H9 (cell line): ENCODE data around the gene MMRN2. TPM values are rescaled to one million over a fixed set of nuclear protein-coding genes. Genes with fewer than 3 reads are reported as not detected.

Source experiments
- DNase-seq: peaks from one replicate; pipeline ENCODE4 v3.0.0-alpha.2; 2017
- H2AFZ ChIP-seq: one replicate; pipeline ENCODE4 v1.6.1; 2013; ENCODE audit warnings: mild to moderate bottlenecking, low read length, control low read depth, moderate library complexity
- H2AK5ac ChIP-seq: 2 replicates; pipeline ENCODE4 v1.6.1; 2013; ENCODE audit warnings: low read length, control low read depth, mixed read lengths; ENCODE audit not compliant: insufficient read length
- H2BK120ac ChIP-seq: one replicate; pipeline ENCODE4 v1.6.1; 2013; ENCODE audit warnings: low read depth, mild to moderate bottlenecking, low read length, control low read depth, inconsistent platforms; ENCODE audit not compliant: poor library complexity, severe bottlenecking
- H2BK12ac ChIP-seq: 2 replicates; pipeline ENCODE4 v1.6.1; 2013; ENCODE audit warnings: low read length, control low read depth, mixed read lengths, low read depth; ENCODE audit not compliant: insufficient read length
- H2BK15ac ChIP-seq: 2 replicates; pipeline ENCODE4 v1.6.1; 2013; ENCODE audit warnings: low read depth, low read length, control low read depth
- H2BK20ac ChIP-seq: one replicate; pipeline ENCODE4 v1.6.1; 2013; ENCODE audit warnings: low read depth, mild to moderate bottlenecking, low read length, control low read depth, inconsistent platforms; ENCODE audit not compliant: poor library complexity, severe bottlenecking
- H2BK5ac ChIP-seq: 2 replicates; pipeline ENCODE4 v1.6.1; 2013; ENCODE audit warnings: low read length, control low read depth, mixed read lengths; ENCODE audit not compliant: insufficient read length
- H3K14ac ChIP-seq: 2 replicates; pipeline ENCODE4 v1.6.1; 2013; ENCODE audit warnings: low read length, control low read depth; ENCODE audit not compliant: insufficient read depth
- H3K18ac ChIP-seq: 2 replicates; pipeline ENCODE4 v1.6.1; 2013; ENCODE audit warnings: low read depth, mild to moderate bottlenecking, mixed read lengths, low read length, control low read depth; ENCODE audit not compliant: insufficient read length
- H3K23ac ChIP-seq: 2 replicates; pipeline ENCODE4 v1.6.1; 2013; ENCODE audit warnings: low read length, control low read depth, mixed read lengths, low read depth; ENCODE audit not compliant: insufficient read length
- H3K23me2 ChIP-seq: 2 replicates; pipeline ENCODE4 v1.6.1; 2013; ENCODE audit warnings: low read depth, mild to moderate bottlenecking, mixed read lengths, low read length, control low read depth; ENCODE audit not compliant: insufficient read length, poor library complexity, severe bottlenecking
- H3K27ac ChIP-seq: 2 replicates; pipeline ENCODE4 v1.5.1; 2013; ENCODE audit warnings: low read length, control low read depth, mixed read lengths, low read depth; ENCODE audit not compliant: insufficient read length
- H3K27me3 ChIP-seq: 2 replicates; pipeline ENCODE4 v1.6.1; 2013; ENCODE audit warnings: low read length, control low read depth, inconsistent platforms; ENCODE audit not compliant: insufficient read depth
- H3K4ac ChIP-seq: 2 replicates; pipeline ENCODE4 v1.6.1; 2013; ENCODE audit warnings: low read depth, mild to moderate bottlenecking, control low read depth, inconsistent platforms, low read length, moderate library complexity
- H3K4me1 ChIP-seq: 2 replicates; pipeline ENCODE4 v1.6.1; 2013; ENCODE audit warnings: low read length, control low read depth, inconsistent platforms; ENCODE audit not compliant: insufficient read depth
- H3K4me2 ChIP-seq: 2 replicates; pipeline ENCODE4 v1.6.1; 2013; ENCODE audit warnings: low read length, control low read depth, mixed read lengths; ENCODE audit not compliant: insufficient read length, insufficient read depth
- H3K56ac ChIP-seq: 2 replicates; pipeline ENCODE4 v1.6.1; 2013; ENCODE audit warnings: low read depth, mild to moderate bottlenecking, mixed read lengths, low read length, control low read depth; ENCODE audit not compliant: insufficient read length
- H3K79me1 ChIP-seq: 2 replicates; pipeline ENCODE4 v1.6.1; 2013; ENCODE audit warnings: low read depth, mild to moderate bottlenecking, moderate library complexity, low read length, control low read depth, inconsistent platforms; ENCODE audit not compliant: insufficient read depth, poor library complexity, severe bottlenecking
- H3K79me2 ChIP-seq: 2 replicates; pipeline ENCODE4 v1.6.1; 2013; ENCODE audit warnings: low read length, control low read depth, inconsistent platforms; ENCODE audit not compliant: insufficient read depth
- H3K9ac ChIP-seq: 2 replicates; pipeline ENCODE4 v1.6.1; 2013; ENCODE audit warnings: low read length, control low read depth, mixed read lengths; ENCODE audit not compliant: insufficient read length; ENCODE audit errors: extremely low read depth
- H3K9me3 ChIP-seq: one replicate; pipeline ENCODE4 v1.6.1; 2013; ENCODE audit warnings: low read depth, low read length, inconsistent platforms; ENCODE audit not compliant: control insufficient read depth
- H3T11ph ChIP-seq: one replicate; pipeline ENCODE4 v1.6.1; 2013; ENCODE audit warnings: mild to moderate bottlenecking, low read length, control low read depth, inconsistent platforms
- H4K20me1 ChIP-seq: one replicate; pipeline ENCODE4 v1.6.1; 2013; ENCODE audit not compliant: control insufficient read depth, insufficient read length, insufficient read depth
- H4K5ac ChIP-seq: 2 replicates; pipeline ENCODE4 v1.6.1; 2013; ENCODE audit warnings: low read depth, mild to moderate bottlenecking, mixed read lengths, low read length, control low read depth; ENCODE audit not compliant: insufficient read length
- H4K8ac ChIP-seq: replicated peaks from 2 replicates; pipeline ENCODE4 v1.6.1; 2013; ENCODE audit warnings: low read length, control low read depth, mixed read lengths, low read depth; ENCODE audit not compliant: insufficient read length
- H4K91ac ChIP-seq: 2 replicates; pipeline ENCODE4 v1.6.1; 2013; ENCODE audit warnings: low read depth, mild to moderate bottlenecking, moderate library complexity, mixed read lengths, low read length, control low read depth; ENCODE audit not compliant: insufficient read length
- H3K27ac Mint-ChIP-seq, 3 experiments: 2 replicates in 2 of 3; 3 replicates in 1 of 3; pipeline ENCODE4 v1.8.0; 2020 to 2021; ENCODE audit warnings: mixed read lengths in 3 of 3, mild to moderate bottlenecking in 1 of 3, moderate library complexity in 1 of 3
- H3K27me3 Mint-ChIP-seq: 2 replicates; pipeline ENCODE4 v1.8.0; 2021; ENCODE audit warnings: low read depth, mild to moderate bottlenecking, moderate library complexity, mixed read lengths
- H3K36me3 Mint-ChIP-seq, 3 experiments: 2 replicates in 2 of 3; 3 replicates in 1 of 3; pipeline ENCODE4 v1.8.0; 2020 to 2021; ENCODE audit warnings: low read depth in 3 of 3, mixed read lengths in 3 of 3; ENCODE audit not compliant: insufficient read depth in 1 of 3
- H3K4me1 Mint-ChIP-seq, 2 experiments: 2 replicates each; pipeline ENCODE4 v1.8.0; 2020; ENCODE audit warnings: mixed read lengths in 2 of 2
- H3K4me3 Mint-ChIP-seq, 2 experiments: 2 replicates in 1 of 2; 3 replicates in 1 of 2; pipeline ENCODE4 v1.8.0; 2020 to 2021; ENCODE audit warnings: mild to moderate bottlenecking in 2 of 2, mixed read lengths in 2 of 2, moderate library complexity in 1 of 2
- H3K9me3 Mint-ChIP-seq, 2 experiments: 2 replicates in 1 of 2; 3 replicates in 1 of 2; pipeline ENCODE4 v1.8.0; 2020; ENCODE audit warnings: mild to moderate bottlenecking in 2 of 2, mixed read lengths in 2 of 2, moderate library complexity in 1 of 2
- total RNA-seq: library from RNA; stranded (reverse); gene quantifications from 2 replicates; pipeline ENCODE4 v1.2.1, GENCODE V29; 2021
- TF ChIP-seq, protein P1 (sequence below): fragments of 200-600 bp; sonication (generic); conservative IDR thresholded peaks from 3 replicates; pipeline ENCODE4 v1.8.0; 2021; ENCODE audit warnings: antibody characterized with exemption, mild to moderate bottlenecking

Gene MMRN2
- total RNA-seq, 1 experiment from 2014 or later = 1.0 TPM

DNA sequence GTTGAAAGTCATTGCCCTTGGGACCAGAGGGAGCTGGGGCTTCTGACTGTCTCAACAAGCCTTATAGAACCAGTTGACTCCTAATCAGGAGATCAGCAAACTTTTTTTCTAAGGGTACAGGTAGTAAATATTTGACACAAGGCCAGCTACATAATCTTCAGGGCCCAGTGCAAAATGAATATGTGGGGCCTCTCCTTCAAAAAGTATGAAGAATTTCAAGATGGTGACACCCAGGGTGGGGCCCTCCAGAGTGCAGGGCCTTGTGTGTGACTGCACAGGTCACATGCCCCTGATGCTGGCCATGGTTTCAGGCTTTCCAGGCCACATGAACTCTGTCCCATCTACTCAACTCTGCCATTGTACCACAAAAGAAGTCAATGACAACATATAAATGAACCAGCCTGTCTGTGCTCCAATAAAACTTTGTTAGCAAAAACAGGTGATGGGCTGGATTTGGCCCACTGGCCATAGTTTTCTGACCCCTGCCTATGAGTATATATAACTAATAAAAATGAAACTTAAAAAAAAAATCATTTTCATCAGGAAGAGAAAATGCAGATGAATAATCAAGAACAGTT, 6.1 kb downstream of the MMRN2 start:
- Histone ChIP-seq H3K79me1 (no peaks in the 10 kb centered on the region), H2BK20ac (no peak overlapping the region), H3K79me2 (no peaks in the 10 kb centered on the region), H4K8ac (no peak overlapping the region), H3T11ph (no peak overlapping the region), H3K27me3 (no peaks in the 10 kb centered on the region), H4K20me1 (no peaks in the 10 kb centered on the region), H4K5ac (no peak overlapping the region), H3K23ac (no peak overlapping the region), H2AK5ac (no peak overlapping the region), H3K23me2 (no peaks in the 10 kb centered on the region), H3K4ac (no peak overlapping the region), H2BK15ac (no peak overlapping the region), H3K9me3 (peaks cover 6% of the 10 kb centered on the region), H2BK120ac (no peak overlapping the region), H3K18ac (no peak overlapping the region), H3K56ac (no peak overlapping the region), H3K4me1 (peaks cover 15% of the 10 kb centered on the region; the same call in 1 of the 2 replicates), H4K91ac (no peak overlapping the region), H3K4me2 (no peak overlapping the region), H3K27ac (no peak overlapping the region), H2BK12ac (no peak overlapping the region), H2BK5ac (no peak overlapping the region), H3K14ac (no peak overlapping the region), H2AFZ (no peak overlapping the region), H3K9ac (no peak overlapping the region)
- Mint-ChIP-seq H3K27ac (no peak overlapping the region), H3K4me3 (no peak overlapping the region), H3K36me3 (peaks cover 16 to 29% (median 20%) of the 10 kb centered on the region in 3 experiments), H3K27me3 (peaks cover 8% of the 10 kb centered on the region), H3K9me3 (peaks cover 22 to 32% of the 10 kb centered on the region in 2 experiments), H3K4me1 (peaks cover 40 to 42% of the 10 kb centered on the region in 2 experiments)
- no peak for DNase-seq
- TF ChIP-seq, protein P1, sequence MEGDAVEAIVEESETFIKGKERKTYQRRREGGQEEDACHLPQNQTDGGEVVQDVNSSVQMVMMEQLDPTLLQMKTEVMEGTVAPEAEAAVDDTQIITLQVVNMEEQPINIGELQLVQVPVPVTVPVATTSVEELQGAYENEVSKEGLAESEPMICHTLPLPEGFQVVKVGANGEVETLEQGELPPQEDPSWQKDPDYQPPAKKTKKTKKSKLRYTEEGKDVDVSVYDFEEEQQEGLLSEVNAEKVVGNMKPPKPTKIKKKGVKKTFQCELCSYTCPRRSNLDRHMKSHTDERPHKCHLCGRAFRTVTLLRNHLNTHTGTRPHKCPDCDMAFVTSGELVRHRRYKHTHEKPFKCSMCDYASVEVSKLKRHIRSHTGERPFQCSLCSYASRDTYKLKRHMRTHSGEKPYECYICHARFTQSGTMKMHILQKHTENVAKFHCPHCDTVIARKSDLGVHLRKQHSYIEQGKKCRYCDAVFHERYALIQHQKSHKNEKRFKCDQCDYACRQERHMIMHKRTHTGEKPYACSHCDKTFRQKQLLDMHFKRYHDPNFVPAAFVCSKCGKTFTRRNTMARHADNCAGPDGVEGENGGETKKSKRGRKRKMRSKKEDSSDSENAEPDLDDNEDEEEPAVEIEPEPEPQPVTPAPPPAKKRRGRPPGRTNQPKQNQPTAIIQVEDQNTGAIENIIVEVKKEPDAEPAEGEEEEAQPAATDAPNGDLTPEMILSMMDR = no peak
